ENCODE data around the gene AKT2.

The AKT2 gene

GRCh38 chr19:40217027-40217810 is 67.9 kb downstream of the AKT2 start:
- peak overlapping the region; percentile 79 for H3K27ac ChIP-seq
- TF ChIP-seq ZFX (IDR thresholded peaks at IDR 0.05; ENCODE audit: borderline replicate concordance) (no peak), CTCF (IDR thresholded peaks at IDR 0.05) (peak; percentile 88)

- H3K27ac ChIP-seq = peak overlapping the region; percentile 79
- TF ChIP-seq ZFX (IDR thresholded peaks at IDR 0.05; ENCODE audit: borderline replicate concordance) (no peak), CTCF (IDR thresholded peaks at IDR 0.05) (no peak)
These were observed 68.4 kb downstream of the AKT2 start for GRCh38 chr19:40216777-40217026.

GRCh38 chr19:40216013-40216776 is 69.0 kb downstream of the AKT2 start:
- TF ChIP-seq CTCF (IDR thresholded peaks at IDR 0.05) (no peak), ZFX (IDR thresholded peaks at IDR 0.05; ENCODE audit: borderline replicate concordance) (no peak)
- peak overlapping the region; percentile 79 for H3K27ac ChIP-seq

- no peak overlapping the region for H3K27ac ChIP-seq
- TF ChIP-seq ZFX (IDR thresholded peaks at IDR 0.05; ENCODE audit: borderline replicate concordance) (no peak), CTCF (IDR thresholded peaks at IDR 0.05) (no peak)
These were observed 70.2 kb downstream of the AKT2 start for GRCh38 chr19:40214936-40215335.

GRCh38 chr19:40213882-40214570 is 71.1 kb downstream of the AKT2 start:
- H3K27ac ChIP-seq = no peak overlapping the region
- TF ChIP-seq CTCF (IDR thresholded peaks at IDR 0.05) (no peak), ZFX (IDR thresholded peaks at IDR 0.05; ENCODE audit: borderline replicate concordance) (no peak)

- TF ChIP-seq ZFX (IDR thresholded peaks at IDR 0.05; ENCODE audit: borderline replicate concordance) (no peak), CTCF (IDR thresholded peaks at IDR 0.05) (no peak)
These were observed 71.8 kb downstream of the AKT2 start for GRCh38 chr19:40213251-40213829.

More at GRCh38 chr19:40213251-40213829, 71.8 kb downstream of the AKT2 start:
- H3K27ac ChIP-seq = no peak overlapping the region

Data from 22Rv1 (cell line).